ENCODE measurements around the gene BAG3.

The BAG3 gene

GRCh38 chr10:119644205-119644814 is 6.9 kb upstream of the BAG3 start:
- Histone ChIP-seq H3K9ac (no peak overlapping the region), H3K4me1 (no peaks in the 10 kb centered on the region), H3K4me2 (ENCODE audit: low read length) (no peak overlapping the region), H3K9me3 (ENCODE audit: control insufficient read depth, low read length) (no peaks in the 10 kb centered on the region), H3K4me3 (ENCODE audit: low read depth, low read length) (no peak overlapping the region), H3K36me3 (ENCODE audit: control insufficient read depth, insufficient read depth, low read length) (no peaks in the 10 kb centered on the region), H2AFZ (no peak overlapping the region), H3K27me3 (ENCODE audit: control insufficient read depth, insufficient read depth, low read length) (no peaks in the 10 kb centered on the region), H3K27ac (no peak overlapping the region), H3K79me2 (no peaks in the 10 kb centered on the region)
- TF ChIP-seq CTCF (IDR thresholded peaks at IDR 0.05) = no peak

- Histone ChIP-seq H3K27me3 (ENCODE audit: control insufficient read depth, insufficient read depth, low read length) (no peaks in the 10 kb centered on the region), H3K4me1 (no peaks in the 10 kb centered on the region), H3K4me3 (ENCODE audit: low read depth, low read length) (no peak overlapping the region), H3K27ac (no peak overlapping the region), H3K9ac (no peak overlapping the region), H3K9me3 (ENCODE audit: control insufficient read depth, low read length) (no peaks in the 10 kb centered on the region), H2AFZ (no peak overlapping the region), H3K4me2 (ENCODE audit: low read length) (no peak overlapping the region), H3K79me2 (no peaks in the 10 kb centered on the region), H3K36me3 (ENCODE audit: control insufficient read depth, insufficient read depth, low read length) (no peaks in the 10 kb centered on the region)
- no peak for TF ChIP-seq CTCF (IDR thresholded peaks at IDR 0.05)
Observed at GRCh38 chr10:119644994-119645393, 6.2 kb upstream of the BAG3 start.

- H3K27me3 ChIP-seq (ENCODE audit: control insufficient read depth, insufficient read depth, low read length) = no peaks in the 10 kb centered on the region
- H3K36me3 ChIP-seq (ENCODE audit: control insufficient read depth, insufficient read depth, low read length) = no peaks in the 10 kb centered on the region
- H3K4me3 ChIP-seq (ENCODE audit: low read depth, low read length) = no peak overlapping the region
- peak overlapping the region; percentile 98 for H2AFZ ChIP-seq
- H3K4me1 ChIP-seq = peaks cover 16% of the 10 kb centered on the region
- H3K9me3 ChIP-seq (ENCODE audit: control insufficient read depth, low read length) = no peaks in the 10 kb centered on the region
- peak overlapping the region; percentile 96 for H3K27ac ChIP-seq
- H3K9ac ChIP-seq = no peak overlapping the region
- no peak for TF ChIP-seq CTCF (IDR thresholded peaks at IDR 0.05)
- peaks cover 26% of the 10 kb centered on the region for H3K79me2 ChIP-seq
- H3K4me2 ChIP-seq (ENCODE audit: low read length) = no peak overlapping the region
Observed at GRCh38 chr10:119650062-119650461, 1.1 kb upstream of the BAG3 start.

- no peak for TF ChIP-seq CTCF (IDR thresholded peaks at IDR 0.05)
- Histone ChIP-seq H3K36me3 (ENCODE audit: control insufficient read depth, insufficient read depth, low read length) (no peaks in the 10 kb centered on the region), H2AFZ (peak overlapping the region; percentile 44), H3K9me3 (ENCODE audit: control insufficient read depth, low read length) (no peaks in the 10 kb centered on the region), H3K4me2 (ENCODE audit: low read length) (peak overlapping the region; percentile 60), H3K4me1 (peaks cover 18% of the 10 kb centered on the region), H3K9ac (peak overlapping the region; percentile 81), H3K4me3 (ENCODE audit: low read depth, low read length) (peak overlapping the region; percentile 83), H3K79me2 (peaks cover 40% of the 10 kb centered on the region), H3K27ac (peak overlapping the region; percentile 96), H3K27me3 (ENCODE audit: control insufficient read depth, insufficient read depth, low read length) (no peaks in the 10 kb centered on the region)
Observed at GRCh38 chr10:119651514-119652360, 557 bp downstream of the BAG3 start.
